HG02798 (cell line): Measurements from ENCODE around the gene CACNA1I.

Source experiments
- ATAC-seq: cut with Tn5 transposase; IDR thresholded peaks from one replicate; pipeline ENCODE4 v1.9.1; 2021; ENCODE audit warnings: mild to moderate bottlenecking; ENCODE audit not compliant: unreplicated experiment, poor library complexity

CACNA1I gene

DNA sequence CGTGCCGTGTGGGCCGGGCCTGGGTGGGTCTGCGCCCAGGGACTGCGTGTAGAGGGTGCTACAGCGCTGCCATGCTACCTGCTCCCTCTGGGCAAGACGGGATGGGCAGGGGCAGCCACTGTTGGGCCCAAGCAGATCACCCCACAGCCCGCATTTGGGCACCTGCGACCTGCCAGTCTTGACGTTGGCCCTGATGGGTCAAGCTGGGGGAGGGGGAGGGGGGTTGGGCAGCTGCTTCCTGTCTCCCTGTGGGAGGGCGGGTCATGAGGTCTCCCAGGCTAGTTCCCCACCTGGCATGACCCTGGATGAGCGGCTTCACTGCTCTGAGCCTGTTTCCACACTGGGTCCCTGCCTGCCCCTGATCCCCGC, 35.2 kb upstream of the CACNA1I start:
- ATAC-seq, result no peak

DNA sequence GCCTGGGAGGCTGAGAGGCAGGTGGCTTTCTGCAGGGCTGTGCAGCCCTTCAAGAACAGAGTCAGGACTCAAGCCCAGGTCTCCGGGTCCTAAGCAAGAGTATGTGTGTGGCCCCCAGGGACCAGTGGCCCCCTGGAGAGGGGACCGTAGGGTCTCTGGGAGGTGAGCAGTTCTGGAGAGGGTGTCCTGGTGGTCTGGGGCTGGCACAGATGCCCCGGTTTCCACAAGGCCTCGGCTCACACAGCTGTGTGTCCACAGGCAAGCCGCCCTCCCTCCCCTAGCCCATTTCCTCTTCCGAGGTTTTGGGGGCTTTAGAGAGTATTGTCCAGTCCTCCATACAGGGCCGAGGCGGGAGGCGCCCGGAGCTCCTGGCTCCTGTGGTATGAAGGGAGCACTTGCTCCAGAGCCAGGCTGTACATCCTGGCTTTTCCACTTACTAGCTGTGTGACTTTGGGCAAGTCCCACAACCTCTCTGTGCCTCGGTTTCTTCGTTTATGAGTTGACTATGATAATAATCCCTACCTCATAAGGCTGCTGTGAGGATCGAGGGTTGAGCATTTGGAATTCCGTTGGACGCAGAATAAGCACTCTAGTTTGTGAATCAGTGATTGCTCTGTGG, 34.6 kb upstream of the CACNA1I start:
- no peak for ATAC-seq

DNA sequence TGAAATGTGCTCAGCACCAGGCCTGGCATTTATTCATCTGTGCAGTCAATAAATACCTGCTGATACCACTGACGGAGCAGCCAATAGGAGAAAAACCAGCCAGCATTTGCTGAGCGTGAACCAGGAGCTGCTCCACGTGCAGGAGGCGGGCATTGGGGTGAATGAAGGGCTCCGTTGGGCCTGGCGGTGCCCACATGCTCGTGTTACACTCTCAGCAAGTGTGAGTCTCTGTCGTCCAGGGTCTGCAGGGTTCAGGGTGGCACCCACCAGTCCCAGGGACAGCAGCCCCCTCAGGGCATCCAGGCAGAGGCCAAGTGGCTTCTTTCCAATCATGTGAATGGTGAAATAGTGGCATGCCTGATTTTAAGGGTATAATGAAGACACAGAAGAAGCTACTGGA, 33.8 kb upstream of the CACNA1I start:
- no peak for ATAC-seq

DNA sequence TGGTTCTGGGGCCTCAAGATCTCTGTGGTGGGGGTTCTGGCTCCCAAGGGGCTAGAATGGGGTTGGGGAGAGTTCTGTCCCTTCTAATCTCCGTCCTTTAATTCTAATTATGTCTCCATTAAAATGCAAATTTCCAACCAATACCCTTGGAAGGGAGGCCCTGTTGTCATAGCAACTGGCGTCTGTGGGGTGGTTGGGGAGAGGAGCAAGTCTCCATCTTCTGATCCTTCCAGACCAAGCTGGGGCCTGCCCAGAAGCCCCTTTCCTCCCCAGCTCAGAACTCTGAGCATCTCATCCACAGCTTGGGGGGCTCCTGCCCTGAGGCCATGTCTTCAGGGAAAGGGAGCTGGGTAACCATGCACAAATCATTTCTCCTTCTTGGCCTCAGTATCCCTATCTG, 32.6 kb upstream of the CACNA1I start:
- no peak for ATAC-seq

DNA sequence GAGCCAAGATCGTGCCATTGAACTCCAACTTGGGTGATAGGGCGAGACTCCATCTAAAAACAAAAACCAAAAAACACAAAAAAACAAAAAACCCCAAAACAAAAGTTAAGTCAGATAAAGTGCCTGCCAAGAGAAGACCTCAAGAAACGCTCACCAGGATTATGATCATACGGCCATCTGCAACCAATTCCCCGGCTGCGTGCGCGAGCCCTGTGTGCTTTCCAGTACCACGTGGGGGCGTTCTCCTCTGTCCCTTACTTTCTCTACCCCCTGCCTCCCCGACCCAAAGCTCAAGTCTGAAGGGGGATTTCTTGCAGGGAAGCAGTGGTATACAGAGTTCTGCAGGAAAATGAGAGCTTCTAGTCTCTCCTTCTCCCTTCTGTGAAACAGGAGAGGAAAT, 27.5 kb upstream of the CACNA1I start:
- ATAC-seq, result no peak

DNA sequence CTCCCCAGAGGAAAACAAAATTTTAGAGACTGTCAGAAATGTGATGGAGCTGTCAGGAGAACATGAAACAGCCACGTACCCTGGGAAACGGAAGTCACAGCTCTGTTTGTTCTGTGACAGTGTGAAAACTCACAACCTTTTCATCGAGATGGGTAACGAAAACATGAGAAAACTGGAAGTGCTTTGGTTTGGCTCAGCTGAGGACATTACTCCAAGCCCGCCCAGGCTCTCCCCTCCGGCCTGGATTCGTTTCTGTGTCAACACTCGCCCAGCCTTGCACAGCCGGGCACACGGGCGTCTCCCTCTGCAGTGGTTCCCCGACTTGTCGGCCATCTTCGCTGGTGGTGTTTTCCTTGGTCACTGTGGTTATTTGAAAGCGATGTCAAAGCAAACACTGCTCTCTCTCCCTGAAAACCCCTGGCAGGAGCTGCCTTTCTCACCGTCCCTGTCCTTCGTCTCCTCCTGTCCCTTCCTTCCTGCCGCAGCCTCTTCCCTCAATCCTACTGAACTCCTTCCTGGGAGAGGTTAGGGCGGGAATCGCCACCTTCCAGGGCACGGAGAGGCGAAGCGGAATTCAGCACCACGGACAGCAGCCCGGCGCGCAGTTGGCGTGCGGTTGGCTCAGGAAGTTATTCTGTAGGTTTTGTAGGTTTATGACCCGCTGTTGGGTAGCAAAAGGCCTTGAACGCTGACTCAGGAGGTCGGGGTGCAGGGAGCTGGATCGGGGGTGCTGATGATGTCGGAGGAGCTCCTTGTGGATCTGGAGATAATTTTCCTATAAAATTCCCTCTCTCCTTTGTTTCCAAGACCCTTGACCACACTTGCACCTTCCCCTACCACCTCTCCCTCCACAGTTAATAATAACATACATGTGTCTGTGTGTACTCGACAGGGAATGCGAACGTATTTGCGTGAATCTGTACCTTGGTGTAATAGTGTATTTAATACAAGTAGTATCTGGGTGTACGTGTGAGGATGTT, 24.9 kb upstream of the CACNA1I start:
- no peak for ATAC-seq

DNA sequence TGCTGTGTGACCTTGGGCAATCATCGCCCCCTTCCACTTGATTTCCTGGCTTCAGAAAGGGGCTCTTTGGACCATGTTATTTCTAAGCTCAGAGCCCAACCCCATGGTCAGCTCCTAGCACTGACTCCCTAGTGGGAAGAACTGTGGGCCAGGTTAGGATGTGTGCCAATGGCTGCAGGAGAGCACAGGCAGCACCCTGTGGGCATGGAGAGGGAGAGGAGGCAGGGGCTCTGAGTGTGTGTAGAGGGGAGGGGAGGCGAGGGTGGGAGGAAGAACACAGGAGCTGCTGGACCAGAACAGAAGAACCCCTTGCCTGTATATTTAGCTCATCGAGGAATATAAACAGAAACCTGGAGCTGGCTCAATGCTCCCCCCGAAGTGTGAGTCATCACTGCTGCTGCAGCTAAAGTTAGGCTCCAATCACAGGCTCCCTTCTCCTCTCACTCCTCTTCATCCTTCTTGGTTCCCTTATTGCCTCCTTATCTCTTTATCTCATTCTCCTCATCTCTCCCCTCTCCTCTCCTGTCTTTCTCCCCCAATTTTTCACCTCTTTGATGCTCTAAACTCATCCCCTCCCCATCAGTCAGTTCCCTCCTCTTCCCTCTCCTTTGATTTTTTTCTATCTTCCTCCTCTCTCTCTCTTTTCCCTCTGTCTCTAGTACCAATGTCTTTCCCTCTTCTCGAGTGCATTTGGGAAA, 23.5 kb upstream of the CACNA1I start:
- no peak for ATAC-seq

DNA sequence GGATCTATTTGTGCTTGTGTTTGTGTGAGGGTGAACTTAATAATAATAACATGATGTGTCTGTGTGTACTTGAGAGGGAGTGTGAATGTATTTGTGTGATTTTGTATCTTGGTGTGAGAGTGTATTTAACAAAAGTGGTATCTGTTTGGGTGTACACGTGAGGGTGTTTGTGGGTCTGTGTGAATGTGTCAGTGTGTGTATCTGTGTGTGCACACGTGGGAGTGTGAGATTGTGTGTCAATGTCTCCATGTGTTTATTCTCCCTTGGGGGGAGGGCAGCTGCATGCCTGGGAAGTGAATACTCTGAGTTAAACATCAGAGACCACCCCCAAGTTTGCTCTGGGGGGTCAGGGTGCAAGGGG, 23.0 kb upstream of the CACNA1I start:
- ATAC-seq, result no peak

DNA sequence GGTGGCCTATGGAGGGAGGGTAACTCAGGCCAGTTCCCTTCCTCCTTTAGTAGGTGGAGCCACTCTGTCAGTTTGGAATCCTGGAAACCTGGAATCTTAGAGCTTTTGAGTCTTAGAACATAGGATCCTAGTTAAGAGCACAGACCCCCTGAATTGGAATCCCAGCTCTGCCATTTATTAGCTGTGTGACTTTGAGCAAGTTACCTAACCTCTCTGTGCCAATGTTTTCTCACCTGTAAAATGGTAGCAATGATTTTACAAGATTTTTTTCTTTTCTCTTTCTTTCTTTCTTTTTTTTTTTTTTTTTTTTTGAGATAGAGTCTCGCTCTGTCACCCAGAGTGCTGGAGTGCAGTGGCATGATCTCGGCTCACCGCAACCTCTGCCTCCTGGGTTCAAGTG, 17.1 kb upstream of the CACNA1I start:
- ATAC-seq, result no peak

DNA sequence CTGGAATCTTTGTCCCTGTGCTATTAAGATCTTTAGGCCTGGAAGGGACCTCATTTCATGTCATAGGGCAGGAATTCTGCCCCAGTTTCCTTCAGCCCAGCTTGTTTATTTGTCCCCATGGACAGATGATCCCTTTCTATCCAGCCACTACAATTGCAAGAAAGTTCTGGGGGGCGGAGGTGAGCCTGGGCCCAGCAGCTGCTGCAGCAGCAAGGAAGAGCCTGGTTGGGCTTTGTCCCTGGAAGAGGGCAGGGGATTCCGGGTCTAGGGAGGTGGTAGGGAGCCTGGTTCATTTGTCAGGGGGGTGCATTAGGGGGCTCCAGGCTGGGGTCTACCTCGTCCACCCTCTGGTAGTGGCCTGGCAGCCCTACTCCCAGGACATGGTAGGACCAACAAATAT, 16.4 kb upstream of the CACNA1I start:
- ATAC-seq, result no peak

DNA sequence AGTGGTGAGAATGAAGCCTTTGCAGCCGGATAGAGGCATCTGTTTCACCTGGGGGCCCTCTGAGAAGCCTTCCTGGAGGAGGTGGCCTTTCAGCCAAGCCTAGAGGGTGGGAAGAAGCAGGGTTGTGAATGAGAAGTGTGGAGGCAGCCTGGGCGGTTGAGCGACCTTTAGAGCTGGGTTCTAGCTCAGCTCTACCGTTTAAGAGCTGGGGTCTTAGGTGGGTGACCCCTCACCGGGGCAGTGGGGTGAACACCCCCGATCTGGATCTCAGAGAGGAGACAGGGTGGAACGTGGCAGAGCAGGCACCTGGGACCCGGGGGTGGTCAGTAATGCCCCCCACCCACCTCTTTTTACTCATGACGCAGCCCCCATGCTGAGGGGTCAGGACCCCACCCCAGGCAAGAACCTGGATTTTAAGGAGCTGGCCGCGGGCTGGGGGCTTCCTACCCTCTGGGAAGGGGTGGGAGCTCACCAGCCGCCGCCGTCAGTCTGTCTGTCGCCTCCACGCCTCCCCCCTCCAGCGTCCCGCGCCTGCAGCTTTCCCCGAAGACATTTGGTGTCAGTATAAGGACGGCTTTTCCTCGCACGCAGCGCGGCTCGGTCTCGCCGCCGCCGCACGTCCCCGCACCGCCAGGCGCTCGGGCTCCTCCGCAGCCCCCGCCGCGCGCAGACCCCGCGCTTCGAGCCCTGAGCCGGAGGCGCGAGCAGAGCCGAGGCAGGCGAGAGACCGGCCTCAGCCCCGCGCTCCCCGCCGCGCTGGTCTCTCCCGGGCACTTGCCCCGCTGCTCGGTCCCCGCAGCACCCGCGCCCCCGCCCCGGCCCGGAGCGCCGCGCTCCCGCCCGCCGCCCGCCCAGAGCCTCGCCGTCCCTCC, 13.3 kb upstream of the CACNA1I start:
- no peak for ATAC-seq

DNA sequence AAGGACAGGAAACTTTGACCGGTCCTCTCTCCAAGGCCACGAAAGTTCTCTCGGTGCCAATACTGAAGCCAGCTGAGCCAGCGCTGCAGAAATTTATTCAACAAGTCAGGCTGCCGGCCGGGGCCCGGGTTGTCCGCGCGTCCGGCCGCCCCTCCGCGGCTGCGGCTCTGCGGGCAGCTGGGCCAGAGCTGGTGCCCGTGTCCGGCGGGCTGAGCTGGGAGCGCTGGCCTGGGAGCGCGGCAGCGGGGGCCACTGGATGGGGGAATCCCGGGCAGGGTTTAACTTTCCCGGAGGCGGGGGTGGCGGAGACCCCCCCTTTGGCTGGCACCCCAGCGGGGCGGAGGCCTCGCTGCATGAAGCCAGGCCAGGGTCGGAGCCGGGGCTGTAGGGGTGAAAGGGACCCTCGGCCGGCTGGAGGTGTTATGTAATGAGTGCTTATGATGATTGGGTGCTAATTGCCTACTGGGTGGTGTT, 12.3 kb upstream of the CACNA1I start:
- ATAC-seq, result no peak

DNA sequence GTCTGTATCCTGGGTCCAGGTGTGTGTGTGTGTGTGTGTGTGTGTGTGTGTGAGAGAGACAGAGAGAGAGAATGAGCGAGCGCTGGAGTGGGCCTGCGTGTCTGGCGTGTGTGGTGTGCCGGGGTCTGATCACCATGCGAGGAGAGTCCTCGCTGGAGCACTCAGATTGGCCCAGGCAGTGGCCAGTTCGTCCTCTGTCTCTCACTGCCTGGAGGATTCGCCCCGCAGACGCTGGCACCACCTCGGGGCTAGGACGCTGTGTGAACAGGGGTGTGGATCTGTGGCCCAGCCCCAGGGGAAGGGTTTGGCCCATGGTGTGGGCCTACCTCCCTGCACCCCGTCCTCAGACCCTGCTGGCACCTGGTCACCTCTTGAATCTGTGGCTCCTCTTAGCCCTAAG, 11.6 kb upstream of the CACNA1I start:
- ATAC-seq, result no peak

DNA sequence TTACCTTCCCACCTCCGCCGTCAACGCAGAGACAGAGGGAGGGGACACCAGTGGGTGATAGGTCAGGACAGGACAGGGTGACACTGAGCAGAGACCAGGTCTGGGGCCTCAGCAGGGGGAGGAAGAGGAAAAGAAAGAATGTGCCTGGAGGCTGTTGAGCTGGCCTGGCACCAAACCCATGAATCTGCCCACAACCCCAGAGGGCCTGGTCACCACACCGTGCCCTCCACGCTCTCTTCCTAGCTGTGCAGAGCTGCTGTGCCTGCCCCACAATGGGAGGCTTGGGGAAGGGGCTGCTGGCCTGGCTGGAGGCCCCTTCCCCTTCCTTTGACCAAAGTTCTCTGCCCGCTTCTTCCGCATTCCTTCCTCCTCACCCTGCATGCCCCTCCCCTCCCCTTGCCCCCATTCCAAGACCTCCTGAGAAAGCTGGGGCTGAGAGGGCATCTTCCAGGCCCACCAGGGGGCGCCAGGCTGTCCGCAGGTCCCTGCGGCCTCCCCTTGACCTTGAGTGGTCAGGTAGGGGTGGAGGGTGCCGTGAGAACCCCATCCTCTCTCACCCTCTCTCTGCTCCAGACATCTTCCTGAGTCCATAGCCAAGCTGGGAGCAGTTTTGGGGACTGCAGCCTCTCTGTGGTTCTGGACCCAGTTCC, 11.0 kb upstream of the CACNA1I start:
- no peak for ATAC-seq

DNA sequence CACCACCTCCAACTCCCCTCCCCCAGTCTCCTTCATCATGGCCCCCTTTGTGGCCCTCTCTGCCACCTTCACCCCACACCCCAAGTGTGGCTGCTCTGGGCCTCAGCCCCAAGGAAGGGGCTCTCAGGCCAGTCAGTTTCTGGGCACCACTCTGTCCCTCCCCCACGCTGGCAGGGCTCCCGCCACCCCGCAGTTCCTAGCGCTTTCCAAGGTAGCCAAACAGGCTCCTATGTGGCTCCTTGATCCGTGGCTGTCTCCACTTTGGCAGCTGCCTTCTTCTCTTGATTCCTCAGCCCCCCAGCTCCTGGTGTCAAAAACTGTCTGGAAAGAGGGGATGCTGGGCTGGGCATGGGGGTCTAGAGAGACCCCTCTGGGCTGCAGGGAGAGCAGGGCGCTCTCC, 10.4 kb upstream of the CACNA1I start:
- no peak for ATAC-seq

DNA sequence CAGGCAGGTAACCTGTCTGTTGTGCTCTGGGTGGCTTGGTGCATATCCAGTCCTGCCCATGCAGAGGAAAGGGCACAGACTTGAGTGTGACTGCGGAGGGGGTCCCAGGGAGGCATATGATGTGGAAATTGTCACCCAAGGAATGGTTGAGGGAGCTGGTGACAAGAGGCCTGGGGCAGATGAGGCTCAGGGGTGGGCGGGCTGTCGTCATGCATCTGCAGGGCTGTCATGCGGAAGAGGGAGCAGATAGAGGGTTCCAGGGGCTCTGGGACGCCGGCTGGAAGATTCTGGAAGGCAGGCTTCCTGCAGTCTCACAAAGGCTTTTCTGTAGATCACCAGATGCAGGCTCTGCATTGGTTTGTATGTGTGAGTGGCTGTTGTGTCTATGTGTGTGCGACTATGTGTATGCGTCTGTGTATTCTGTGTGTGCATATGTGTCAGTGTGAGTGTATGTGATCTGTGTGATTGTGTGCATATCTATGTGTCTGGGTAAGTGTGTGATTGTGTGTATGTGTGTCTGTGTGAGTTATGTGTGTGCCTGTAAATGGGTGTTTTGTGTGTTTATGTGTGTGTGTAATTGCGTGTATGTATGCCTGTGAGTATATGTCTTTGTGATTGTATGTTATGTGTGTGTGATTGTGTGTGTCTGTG, 7.6 kb upstream of the CACNA1I start:
- no peak for ATAC-seq

DNA sequence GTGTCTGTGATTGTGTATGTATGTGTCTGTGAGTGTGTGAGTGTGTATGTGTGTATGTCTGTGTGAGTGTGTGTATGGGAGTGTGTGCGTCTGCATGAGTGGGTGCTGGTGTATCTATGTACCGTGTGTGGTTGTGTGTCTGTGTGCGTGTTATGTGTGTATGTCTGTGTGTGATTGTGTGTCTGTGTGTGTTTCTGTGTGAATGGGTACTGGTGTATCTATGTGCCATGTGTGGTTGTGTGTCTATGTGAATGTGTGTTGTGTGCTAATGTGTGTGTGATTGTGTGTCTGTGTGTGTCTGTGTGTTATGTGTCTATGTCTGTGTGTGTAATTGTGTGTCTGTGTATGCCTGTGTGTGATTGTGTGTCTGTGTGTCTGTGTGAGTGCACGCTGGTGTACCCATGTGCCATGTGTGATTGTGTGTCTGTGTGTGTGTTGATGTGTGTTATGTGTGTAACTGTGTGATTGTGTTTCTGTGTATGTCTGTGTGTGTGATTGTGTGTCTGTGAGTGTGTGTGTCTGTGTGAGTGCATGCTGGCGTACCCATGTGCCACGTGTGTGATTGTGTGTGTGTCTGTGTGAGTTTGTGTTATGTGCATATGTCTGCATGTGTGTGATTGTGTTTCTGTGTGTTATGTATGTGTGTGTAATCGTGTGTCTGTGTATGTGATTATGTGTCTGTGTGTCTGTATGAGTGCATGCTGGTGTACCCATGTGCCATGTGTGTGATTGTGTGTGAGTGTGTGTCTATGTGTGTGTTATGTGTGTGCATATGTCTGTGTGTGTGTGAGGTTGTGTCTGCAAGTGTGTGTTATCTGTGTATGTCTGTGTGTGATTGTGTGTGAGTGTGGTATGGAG, 6.8 kb upstream of the CACNA1I start:
- no peak for ATAC-seq

DNA sequence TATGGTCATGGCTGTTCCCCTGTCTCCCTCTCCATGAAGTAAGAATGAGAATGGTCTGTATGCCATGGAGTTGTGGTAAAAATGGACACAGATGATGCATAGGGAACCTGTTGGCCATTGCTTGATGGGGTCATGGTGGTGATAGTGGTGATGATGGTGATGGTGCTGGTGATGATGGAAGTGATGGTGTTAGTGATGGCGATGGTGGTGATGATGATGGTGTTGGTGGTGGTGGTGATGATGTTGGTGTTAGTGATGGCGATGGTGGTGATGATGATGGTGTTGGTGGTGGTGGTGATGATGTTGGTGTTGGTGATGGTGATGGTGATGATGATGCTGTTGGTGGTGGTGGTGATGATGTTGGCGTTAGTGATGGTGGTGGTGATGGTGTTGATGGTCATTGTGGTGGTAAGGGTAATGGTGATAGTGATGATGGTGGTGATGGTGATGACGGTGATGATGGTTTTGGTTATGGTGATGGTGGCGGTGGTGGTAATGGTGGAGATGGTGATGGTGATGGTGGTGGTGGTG, 5.1 kb upstream of the CACNA1I start:
- no peak for ATAC-seq
